ENCODE measurements around the gene CNTFR.

Gene CNTFR

GRCh38 chr9:34625186-34625486 lies 35.6 kb upstream of the CNTFR start:
- H3K4me3 ChIP-seq, result no peak overlapping the region
- TF ChIP-seq, protein P1, sequence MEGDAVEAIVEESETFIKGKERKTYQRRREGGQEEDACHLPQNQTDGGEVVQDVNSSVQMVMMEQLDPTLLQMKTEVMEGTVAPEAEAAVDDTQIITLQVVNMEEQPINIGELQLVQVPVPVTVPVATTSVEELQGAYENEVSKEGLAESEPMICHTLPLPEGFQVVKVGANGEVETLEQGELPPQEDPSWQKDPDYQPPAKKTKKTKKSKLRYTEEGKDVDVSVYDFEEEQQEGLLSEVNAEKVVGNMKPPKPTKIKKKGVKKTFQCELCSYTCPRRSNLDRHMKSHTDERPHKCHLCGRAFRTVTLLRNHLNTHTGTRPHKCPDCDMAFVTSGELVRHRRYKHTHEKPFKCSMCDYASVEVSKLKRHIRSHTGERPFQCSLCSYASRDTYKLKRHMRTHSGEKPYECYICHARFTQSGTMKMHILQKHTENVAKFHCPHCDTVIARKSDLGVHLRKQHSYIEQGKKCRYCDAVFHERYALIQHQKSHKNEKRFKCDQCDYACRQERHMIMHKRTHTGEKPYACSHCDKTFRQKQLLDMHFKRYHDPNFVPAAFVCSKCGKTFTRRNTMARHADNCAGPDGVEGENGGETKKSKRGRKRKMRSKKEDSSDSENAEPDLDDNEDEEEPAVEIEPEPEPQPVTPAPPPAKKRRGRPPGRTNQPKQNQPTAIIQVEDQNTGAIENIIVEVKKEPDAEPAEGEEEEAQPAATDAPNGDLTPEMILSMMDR (IDR thresholded peaks at IDR 0.05), result no peak
- H3K27ac ChIP-seq, result no peak overlapping the region
- no peak for DNase-seq (ENCODE audit: low spot score)

DNA sequence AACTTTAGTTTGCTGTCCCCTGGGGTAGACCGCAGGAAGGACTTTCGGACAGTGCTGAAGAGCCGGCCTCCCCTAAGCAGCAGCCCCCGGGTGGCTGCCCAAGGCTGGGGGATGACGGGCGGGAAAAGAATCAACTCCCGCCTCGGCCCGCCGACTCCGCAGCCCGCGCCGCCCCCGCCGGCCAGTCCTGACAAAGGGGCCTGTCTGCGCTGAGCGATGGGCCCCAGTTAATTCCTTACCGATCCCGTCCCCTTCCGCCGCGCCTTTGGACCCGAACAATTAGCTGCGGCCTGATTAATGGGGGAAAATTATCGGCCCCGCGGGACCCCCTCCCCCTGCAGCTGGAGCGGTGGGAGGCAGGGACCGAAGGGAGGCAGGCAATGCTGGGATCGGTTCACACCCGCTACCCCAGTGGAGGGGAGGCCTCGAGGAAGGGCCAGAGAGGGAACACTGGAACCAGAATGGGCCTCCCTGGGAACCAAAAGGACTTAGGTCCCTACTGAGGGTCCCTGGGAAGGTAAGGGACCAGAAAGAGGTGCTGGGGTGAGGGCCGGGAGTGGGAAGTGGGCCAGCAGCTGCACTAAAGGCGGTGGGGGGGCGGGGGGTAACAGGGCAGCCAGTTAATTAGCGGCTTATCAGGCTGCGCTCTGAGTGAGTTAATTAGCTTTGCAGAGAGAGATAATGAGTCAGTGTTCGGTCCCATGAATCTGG lies 35.1 kb upstream of the CNTFR start:
- H3K4me3 ChIP-seq, result no peak overlapping the region
- TF ChIP-seq, protein P1 (IDR thresholded peaks at IDR 0.05), result no peak
- DNase-seq (ENCODE audit: low spot score), result no peak
- H3K27ac ChIP-seq, result no peak overlapping the region

DNA sequence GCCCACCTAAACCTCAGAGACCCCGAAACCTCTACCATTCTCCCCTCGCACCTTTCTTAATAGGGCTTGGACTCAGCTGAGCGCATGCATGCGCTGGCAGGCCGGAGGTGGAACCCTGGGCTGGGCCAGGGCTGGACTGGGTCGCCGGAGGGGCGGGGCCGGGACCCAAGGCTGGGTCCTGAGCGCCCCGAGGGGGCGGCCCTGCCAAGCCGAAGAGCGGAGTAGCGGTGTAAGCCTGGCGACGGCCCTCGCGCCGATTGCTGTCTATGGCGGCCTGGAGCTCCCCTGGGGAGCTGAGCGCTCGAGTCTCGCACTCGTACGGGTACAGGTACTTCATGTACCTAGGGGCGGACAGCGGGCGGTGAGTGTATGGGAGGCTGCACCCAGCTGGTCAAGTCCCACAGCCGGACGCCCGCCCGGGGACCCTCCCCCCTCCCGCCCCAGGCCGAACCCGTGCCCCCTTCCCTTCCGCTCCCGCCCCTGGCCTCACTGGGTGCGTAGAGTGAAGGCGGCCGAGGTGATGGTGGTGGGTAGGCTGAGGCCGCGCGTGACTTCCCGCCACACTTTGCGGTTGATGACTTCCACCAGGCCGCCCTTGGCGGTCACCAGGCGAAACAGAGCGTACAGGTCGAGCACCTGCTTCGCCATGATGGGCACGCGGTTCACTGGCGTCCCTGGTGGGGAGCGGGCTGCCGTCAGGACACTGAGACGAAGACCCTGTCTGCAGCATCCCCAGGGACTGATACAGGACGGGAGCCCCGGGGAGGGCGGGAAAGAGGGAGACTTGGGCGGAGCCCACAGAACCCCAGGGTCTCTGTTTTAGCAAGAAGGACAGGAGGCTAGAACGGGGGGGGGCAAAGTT lies 34.1 kb upstream of the CNTFR start:
- H3K27ac ChIP-seq, result no peak overlapping the region
- DNase-seq (ENCODE audit: low spot score), result no peak
- H3K4me3 ChIP-seq, result peak overlapping the region; percentile 52
- TF ChIP-seq, protein P1 (IDR thresholded peaks at IDR 0.05), result no peak

GRCh38 chr9:34620061-34620994 lies 30.8 kb upstream of the CNTFR start, which contains the start of gene DCTN3:
DCTN3 (minus strand) TSS chr9:34620495; CDS start chr9:34620464, 31 bp downstream.
- TF ChIP-seq, protein P1 (IDR thresholded peaks at IDR 0.05), result no peak
- Histone ChIP-seq H3K27ac (peak within 1 kb of the TSS; percentile 26 to 72), H3K4me3 (peak within 1 kb of the TSS; percentile 97)
- DNase-seq (ENCODE audit: low spot score), result peak; percentile 96

- H3K27ac ChIP-seq, result no peak overlapping the region
- DNase-seq (ENCODE audit: low spot score), result no peak
- TF ChIP-seq, protein P1 (IDR thresholded peaks at IDR 0.05), result no peak
- H3K4me3 ChIP-seq, result no peak overlapping the region
Observed at GRCh38 chr9:34615132-34615531, 25.6 kb upstream of the CNTFR start.

- TF ChIP-seq, protein P1 (IDR thresholded peaks at IDR 0.05), result peak; percentile 84
- DNase-seq (ENCODE audit: low spot score), result no peak
- H3K27ac ChIP-seq, result peak overlapping the region; percentile 61 to 89
- H3K4me3 ChIP-seq, result peak overlapping the region; percentile 87
Observed at GRCh38 chr9:34612788-34613390, 23.4 kb upstream of the CNTFR start.
